ENCODE data around the gene TUBA1C. TPM values are rescaled to one million over a fixed set of nuclear protein-coding genes. Genes with fewer than 3 reads are reported as not detected.
A peak's percentile ranks its signal among the peaks of the same experiment; 100 is the strongest.

The TUBA1C gene
- total RNA-seq, 1 donor from 2014 or later = 218 TPM

GRCh38 chr12:49295082-49295936 lies 30.4 kb downstream of the TUBA1C start, which contains the start of gene PRPH:
Gene PRPH, plus strand, starts transcription at chr12:49295147. Its CDS starts 54 bp downstream, at chr12:49295201.
- DNase-seq (ENCODE audit: extremely low spot score in 2 of 2) = no peak
- no peaks in the 10 kb centered on the region for H3K36me3 ChIP-seq
- H3K27me3 ChIP-seq = peaks cover 13% of the 10 kb centered on the region
- TF ChIP-seq POLR2AphosphoS5 (IDR thresholded peaks at IDR 0.05; ENCODE audit: insufficient read depth in 1 of 2, low read depth in 1 of 2) (no peak), POLR2A (IDR thresholded peaks at IDR 0.05) (no peak), CTCF (IDR thresholded peaks at IDR 0.05) (no peak)
- H3K9me3 ChIP-seq = no peaks in the 10 kb centered on the region
- intact Hi-C loops (cut with DNase I) = no loop called here
- no peak within 1 kb of the TSS for H3K27ac ChIP-seq
- peaks cover 45% of the 10 kb centered on the region for H3K4me1 ChIP-seq
- H3K4me3 ChIP-seq = peak within 1 kb of the TSS; percentile 2 to 17

GRCh38 chr12:49296034-49296835 lies 31.4 kb downstream of the TUBA1C start:
- Histone ChIP-seq H3K27me3 (peaks cover 13% of the 10 kb centered on the region), H3K9me3 (no peaks in the 10 kb centered on the region), H3K4me3 (peak overlapping the region in 1 of 2 donors; percentile 36), H3K4me1 (peaks cover 45% of the 10 kb centered on the region), H3K27ac (no peak overlapping the region), H3K36me3 (no peaks in the 10 kb centered on the region)
- TF ChIP-seq POLR2A (IDR thresholded peaks at IDR 0.05) = no peak
- TF ChIP-seq POLR2AphosphoS5 (IDR thresholded peaks at IDR 0.05; ENCODE audit: insufficient read depth in 1 of 2, low read depth in 1 of 2) = no peak
- peak; percentile 8 to 44 (median 31) for TF ChIP-seq CTCF (IDR thresholded peaks at IDR 0.05)
- intact Hi-C loops (cut with DNase I) = no loop called here
- no peak for DNase-seq (ENCODE audit: extremely low spot score in 2 of 2)

- no peaks in the 10 kb centered on the region for H3K36me3 ChIP-seq
- TF ChIP-seq POLR2A (IDR thresholded peaks at IDR 0.05) (no peak), CTCF (IDR thresholded peaks at IDR 0.05) (no peak), POLR2AphosphoS5 (IDR thresholded peaks at IDR 0.05; ENCODE audit: insufficient read depth in 1 of 2, low read depth in 1 of 2) (no peak)
- no peak overlapping the region for H3K27ac ChIP-seq
- H3K4me3 ChIP-seq = peak overlapping the region in 1 of 2 donors; percentile 36
- peaks cover 45% of the 10 kb centered on the region for H3K4me1 ChIP-seq
- no peak for DNase-seq (ENCODE audit: extremely low spot score in 2 of 2)
- intact Hi-C loops (cut with DNase I) = no loop called here
- peaks cover 13% of the 10 kb centered on the region for H3K27me3 ChIP-seq
- no peaks in the 10 kb centered on the region for H3K9me3 ChIP-seq
These were observed 32.2 kb downstream of the TUBA1C start for GRCh38 chr12:49296836-49297694.

GRCh38 chr12:49297695-49298060 lies 32.8 kb downstream of the TUBA1C start:
- peaks cover 13% of the 10 kb centered on the region for H3K27me3 ChIP-seq
- DNase-seq (ENCODE audit: extremely low spot score in 2 of 2) = no peak

More at GRCh38 chr12:49297695-49298060, 32.8 kb downstream of the TUBA1C start:
- Histone ChIP-seq H3K27ac (no peak overlapping the region), H3K4me1 (peaks cover 39% of the 10 kb centered on the region), H3K36me3 (no peaks in the 10 kb centered on the region), H3K4me3 (peak overlapping the region in 1 of 2 donors; percentile 36), H3K9me3 (no peaks in the 10 kb centered on the region)
- TF ChIP-seq POLR2A (IDR thresholded peaks at IDR 0.05) = no peak
- TF ChIP-seq POLR2AphosphoS5 (IDR thresholded peaks at IDR 0.05; ENCODE audit: insufficient read depth in 1 of 2, low read depth in 1 of 2) = no peak
- no peak for TF ChIP-seq CTCF (IDR thresholded peaks at IDR 0.05)
- intact Hi-C loops (cut with DNase I) = no loop called here
